H1 (cell line): Measurements from ENCODE around the gene DNM2.

Experiments used
- CHD1 ChIP-seq: IDR thresholded peaks from 2 replicates; pipeline ENCODE4 v1.6.1; 2012; ENCODE audit warnings: low read depth, low read length, improper control_type of control experiment
- CHD2 ChIP-seq: IDR thresholded peaks from 2 replicates; pipeline ENCODE4 v1.6.1; 2012; ENCODE audit warnings: low read length, improper control_type of control experiment
- CTCF ChIP-seq, 3 experiments: IDR thresholded peaks; 1 replicate in 2 of 3; 2 replicates in 1 of 3; pipeline versions ENCODE4 v1.5.1 to v1.6.1; 2011; ENCODE audit warnings: low read length in 3 of 3, mild to moderate bottlenecking in 3 of 3, inconsistent platforms in 2 of 3, low read depth in 1 of 3, moderate library complexity in 1 of 3; ENCODE audit not compliant: insufficient read depth in 1 of 3; ENCODE audit errors: control extremely low read depth in 1 of 3
- EP300 ChIP-seq, 2 experiments: IDR thresholded peaks; 1 replicate in 1 of 2; 2 replicates in 1 of 2; pipeline ENCODE4 v1.6.1; 2011 to 2012; ENCODE audit warnings: low read depth in 2 of 2, low read length in 2 of 2, mild to moderate bottlenecking in 2 of 2, borderline replicate concordance in 1 of 2, inconsistent platforms in 1 of 2, moderate library complexity in 1 of 2
- EZH2 ChIP-seq: fragments of 200-600 bp; sonication (generic); IDR thresholded peaks from 2 replicates; pipeline ENCODE4 v1.7.1; 2012; ENCODE audit warnings: low read depth, mild to moderate bottlenecking, moderate library complexity, low read length, inconsistent platforms; ENCODE audit not compliant: severe bottlenecking
- JUND ChIP-seq: IDR thresholded peaks from 2 replicates; pipeline ENCODE4 v1.6.1; 2011; ENCODE audit warnings: mild to moderate bottlenecking, improper control_type of control experiment, low read length
- KDM5A ChIP-seq: fragments of 200-600 bp; IDR thresholded peaks from 2 replicates; pipeline ENCODE4 v1.7.1; 2012; ENCODE audit warnings: mild to moderate bottlenecking, low read length, inconsistent platforms, mixed read lengths
- POLR2A ChIP-seq, 2 experiments: IDR thresholded peaks; 1 replicate in 1 of 2; 2 replicates in 1 of 2; pipeline ENCODE4 v1.6.1; 2011; ENCODE audit warnings: low read depth in 2 of 2, low read length in 2 of 2, mild to moderate bottlenecking in 2 of 2; ENCODE audit errors: control extremely low read depth in 1 of 2
- POLR2AphosphoS5 ChIP-seq: IDR thresholded peaks from 2 replicates; pipeline ENCODE4 v1.6.1; 2011; ENCODE audit warnings: low read depth, low read length
- RAD21 ChIP-seq, 2 experiments: IDR thresholded peaks in 1 of 2; conservative IDR thresholded peaks in 1 of 2; 2 replicates each; pipeline ENCODE4 v1.6.1; 2011; ENCODE audit warnings: low read depth in 2 of 2, low read length in 2 of 2, improper control_type of control experiment in 1 of 2, inconsistent platforms in 1 of 2, mild to moderate bottlenecking in 1 of 2, moderate library complexity in 1 of 2
- RFX5 ChIP-seq: IDR thresholded peaks from 2 replicates; pipeline ENCODE4 v1.6.1; 2011; ENCODE audit warnings: low read depth, low read length, improper control_type of control experiment, borderline replicate concordance
- SAP30 ChIP-seq: fragments of 300-600 bp; sonication (generic); IDR thresholded peaks from 2 replicates; pipeline ENCODE4 v1.7.1; 2012; ENCODE audit warnings: low read length, moderate library complexity, mild to moderate bottlenecking, inconsistent platforms; ENCODE audit not compliant: insufficient read depth, insufficient replicate concordance
- SRF ChIP-seq: IDR thresholded peaks from 2 replicates; pipeline ENCODE4 v1.6.1; 2011; ENCODE audit warnings: mild to moderate bottlenecking, low read depth, low read length, moderate library complexity
- USF2 ChIP-seq: IDR thresholded peaks from 2 replicates; pipeline ENCODE4 v1.6.1; 2011; ENCODE audit warnings: low read length, improper control_type of control experiment

DNA sequence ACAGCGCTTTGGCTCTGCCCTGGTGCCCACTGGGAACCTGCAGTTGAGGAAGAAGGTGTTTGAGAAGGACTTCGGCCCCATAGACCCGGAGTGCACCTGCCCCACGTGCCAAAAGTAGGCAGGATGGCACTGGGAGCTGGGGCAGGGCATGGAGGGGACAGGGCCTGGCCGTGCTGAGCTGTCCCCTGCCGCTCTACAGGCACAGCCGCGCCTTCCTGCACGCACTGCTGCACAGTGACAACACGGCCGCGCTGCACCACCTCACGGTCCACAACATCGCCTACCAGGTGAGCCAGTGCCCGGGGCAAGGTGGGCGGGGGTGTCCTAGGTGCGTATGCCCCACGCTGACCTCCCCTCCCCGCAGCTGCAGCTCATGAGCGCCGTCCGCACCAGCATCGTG lies 5.1 kb upstream of the DNM2 start:
- no peak for TF ChIP-seq EZH2
- no peak for TF ChIP-seq CTCF (IDR thresholded peaks at IDR 0.05; ENCODE audit: control extremely low read depth in 1 of 3, insufficient read depth in 1 of 3, low read depth in 1 of 3, low read length in 3 of 3)
- TF ChIP-seq SRF: no peak
- TF ChIP-seq POLR2AphosphoS5: no peak
- TF ChIP-seq RFX5: no peak
- no peak for TF ChIP-seq SAP30
- TF ChIP-seq USF2: no peak
- TF ChIP-seq EP300 (IDR thresholded peaks at IDR 0.05; ENCODE audit: borderline replicate concordance in 1 of 2, low read depth in 2 of 2, low read length in 2 of 2): no peak
- TF ChIP-seq CHD2: no peak
- no peak for TF ChIP-seq JUND
- no peak for TF ChIP-seq POLR2A (IDR thresholded peaks at IDR 0.05; ENCODE audit: control extremely low read depth in 1 of 2, low read depth in 2 of 2, low read length in 2 of 2)
- no peak for TF ChIP-seq CHD1
- TF ChIP-seq KDM5A: no peak
- no peak for TF ChIP-seq RAD21 (IDR thresholded peaks at IDR 0.05 in 1 of 2, conservative IDR thresholded peaks at IDR 0.05 in 1 of 2; ENCODE audit: low read depth in 2 of 2, low read length in 2 of 2)
